MM.1S (cell line): ENCODE results near the gene ORAI3.

Experiments used
- DNase-seq: peaks from one replicate; pipeline ENCODE4 v3.0.0-alpha.2; 2015
- H2AFZ ChIP-seq: fragments of 300-600 bp; sonication (generic); 2 replicates; pipeline ENCODE4 v1.6.0; 2016; ENCODE audit warnings: antibody characterized with exemption, low read length
- H3F3A ChIP-seq: fragments of 300-600 bp; sonication (generic); 2 replicates; pipeline ENCODE4 v1.6.1; 2016; ENCODE audit warnings: mild to moderate bottlenecking, antibody characterized with exemption, low read length, moderate library complexity, mixed read lengths; ENCODE audit not compliant: insufficient read depth
- H3K27ac ChIP-seq: fragments of 300-600 bp; sonication (generic); 2 replicates; pipeline ENCODE4 v1.5.1; 2016; ENCODE audit warnings: mild to moderate bottlenecking, low read length
- H3K27me3 ChIP-seq: fragments of 300-600 bp; sonication (generic); replicated peaks from 2 replicates; pipeline ENCODE4 v1.6.0; 2016; ENCODE audit warnings: low read length; ENCODE audit not compliant: insufficient read depth
- H3K36me3 ChIP-seq: fragments of 300-600 bp; sonication (generic); replicated peaks from 2 replicates; pipeline ENCODE4 v1.6.1; 2016; ENCODE audit warnings: mild to moderate bottlenecking, low read length, mixed read lengths; ENCODE audit not compliant: insufficient read depth
- H3K4me1 ChIP-seq: fragments of 300-600 bp; sonication (generic); 2 replicates; pipeline ENCODE4 v1.6.1; 2016; ENCODE audit warnings: low read length, mixed read lengths
- H3K4me2 ChIP-seq: fragments of 300-600 bp; sonication (generic); 2 replicates; pipeline ENCODE4 v1.6.0; 2016; ENCODE audit warnings: low read depth, low read length
- H3K4me3 ChIP-seq: fragments of 300-600 bp; sonication (generic); 2 replicates; pipeline ENCODE4 v1.5.1; 2016; ENCODE audit warnings: low read length, mixed read lengths
- H3K79me2 ChIP-seq: fragments of 300-600 bp; sonication (generic); 2 replicates; pipeline ENCODE4 v1.6.1; 2016; ENCODE audit warnings: mixed run types, low read length, mixed read lengths
- H3K9ac ChIP-seq: fragments of 300-600 bp; sonication (generic); 2 replicates; pipeline ENCODE4 v1.6.1; 2016; ENCODE audit warnings: low read length, mixed read lengths
- H3K9me2 ChIP-seq: fragments of 300-600 bp; sonication (generic); replicated peaks from 2 replicates; pipeline ENCODE4 v1.6.1; 2016; ENCODE audit warnings: mild to moderate bottlenecking, low read length, mixed read lengths; ENCODE audit not compliant: insufficient read depth
- H3K9me3 ChIP-seq: fragments of 300-600 bp; sonication (generic); replicated peaks from 2 replicates; pipeline ENCODE4 v1.6.1; 2016; ENCODE audit warnings: mild to moderate bottlenecking, low read length, mixed read lengths; ENCODE audit not compliant: insufficient read depth
- H4K20me1 ChIP-seq: fragments of 300-600 bp; sonication (generic); 2 replicates; pipeline ENCODE4 v1.6.1; 2016; ENCODE audit warnings: mild to moderate bottlenecking, low read length, moderate library complexity, mixed read lengths; ENCODE audit not compliant: insufficient read depth
- CTCF ChIP-seq: fragments of 300-600 bp; sonication (generic); IDR thresholded peaks from 2 replicates; pipeline ENCODE4 v1.5.1; 2016; ENCODE audit warnings: antibody characterized with exemption, low read length, mixed read lengths
- EZH2 ChIP-seq: fragments of 300-600 bp; sonication (generic); optimal IDR thresholded peaks from 2 replicates; pipeline ENCODE3; 2017; ENCODE audit warnings: low read depth, mild to moderate bottlenecking, antibody characterized with exemption, low read length, mixed read lengths
- EZH2phosphoT487 ChIP-seq: fragments of 300-600 bp; sonication (generic); IDR thresholded peaks from 2 replicates; pipeline ENCODE4 v1.6.1; 2018; ENCODE audit warnings: antibody characterized with exemption, low read length

ORAI3 gene

GRCh38 chr16:30925995-30926811, 22.7 kb upstream of the ORAI3 start:
- DNase-seq = no peak
- Histone ChIP-seq H3K9ac (no peak overlapping the region), H3K9me2 (no peaks in the 10 kb centered on the region), H3K27me3 (no peaks in the 10 kb centered on the region), H3K9me3 (no peaks in the 10 kb centered on the region), H3K4me3 (no peak overlapping the region), H3K36me3 (no peaks in the 10 kb centered on the region), H3K27ac (no peak overlapping the region), H3K4me2 (no peak overlapping the region), H3K79me2 (no peaks in the 10 kb centered on the region), H2AFZ (no peak overlapping the region), H3F3A (peaks cover 3% of the 10 kb centered on the region; the same call in 1 of the 2 replicates), H4K20me1 (no peaks in the 10 kb centered on the region), H3K4me1 (0 out of 2 replicates have a peak, but pooled peaks cover 6% of the 10 kb centered on the region)
- no peak for TF ChIP-seq EZH2
- no peak for TF ChIP-seq CTCF
- no peak for TF ChIP-seq EZH2phosphoT487

GRCh38 chr16:30926937-30927788, 21.7 kb upstream of the ORAI3 start:
- TF ChIP-seq EZH2phosphoT487 = no peak
- no peak for TF ChIP-seq EZH2
- no peak for TF ChIP-seq CTCF
- H3K79me2 ChIP-seq = no peaks in the 10 kb centered on the region
- H3K9me2 ChIP-seq = no peaks in the 10 kb centered on the region
- H3K9ac ChIP-seq = no peak overlapping the region
- no peak overlapping the region for H3K27ac ChIP-seq
- no peak overlapping the region for H3K4me2 ChIP-seq
- H3K27me3 ChIP-seq = no peaks in the 10 kb centered on the region
- DNase-seq = no peak
- no peaks in the 10 kb centered on the region for H3F3A ChIP-seq
- no peak overlapping the region for H3K4me3 ChIP-seq
- no peaks in the 10 kb centered on the region for H3K36me3 ChIP-seq
- H4K20me1 ChIP-seq = no peaks in the 10 kb centered on the region
- H3K4me1 ChIP-seq = no peaks in the 10 kb centered on the region
- H2AFZ ChIP-seq = no peak overlapping the region
- H3K9me3 ChIP-seq = no peaks in the 10 kb centered on the region

GRCh38 chr16:30927789-30928378, 21.0 kb upstream of the ORAI3 start:
- H3K9me3 ChIP-seq = no peaks in the 10 kb centered on the region
- no peak overlapping the region for H2AFZ ChIP-seq
- H3K4me3 ChIP-seq = no peak overlapping the region
- H4K20me1 ChIP-seq = no peaks in the 10 kb centered on the region
- H3F3A ChIP-seq = no peaks in the 10 kb centered on the region
- no peak for TF ChIP-seq CTCF
- no peaks in the 10 kb centered on the region for H3K79me2 ChIP-seq
- no peaks in the 10 kb centered on the region for H3K36me3 ChIP-seq
- no peaks in the 10 kb centered on the region for H3K9me2 ChIP-seq
- H3K4me1 ChIP-seq = no peaks in the 10 kb centered on the region
- H3K27ac ChIP-seq = no peak overlapping the region
- H3K9ac ChIP-seq = no peak overlapping the region
- H3K4me2 ChIP-seq = no peak overlapping the region
- no peaks in the 10 kb centered on the region for H3K27me3 ChIP-seq
- peak; percentile 38 for DNase-seq
